COR-L47 (cell line): ENCODE results near the gene OR1I1.

Experiments used
- DNase-seq: peaks from one replicate; lab custom pipeline; 2025; lab: John Stamatoyannopoulos, UW

Gene OR1I1

GRCh38 chr19:15118789-15119494, 36.9 kb downstream of the OR1I1 start:
- no peak for DNase-seq

DNA sequence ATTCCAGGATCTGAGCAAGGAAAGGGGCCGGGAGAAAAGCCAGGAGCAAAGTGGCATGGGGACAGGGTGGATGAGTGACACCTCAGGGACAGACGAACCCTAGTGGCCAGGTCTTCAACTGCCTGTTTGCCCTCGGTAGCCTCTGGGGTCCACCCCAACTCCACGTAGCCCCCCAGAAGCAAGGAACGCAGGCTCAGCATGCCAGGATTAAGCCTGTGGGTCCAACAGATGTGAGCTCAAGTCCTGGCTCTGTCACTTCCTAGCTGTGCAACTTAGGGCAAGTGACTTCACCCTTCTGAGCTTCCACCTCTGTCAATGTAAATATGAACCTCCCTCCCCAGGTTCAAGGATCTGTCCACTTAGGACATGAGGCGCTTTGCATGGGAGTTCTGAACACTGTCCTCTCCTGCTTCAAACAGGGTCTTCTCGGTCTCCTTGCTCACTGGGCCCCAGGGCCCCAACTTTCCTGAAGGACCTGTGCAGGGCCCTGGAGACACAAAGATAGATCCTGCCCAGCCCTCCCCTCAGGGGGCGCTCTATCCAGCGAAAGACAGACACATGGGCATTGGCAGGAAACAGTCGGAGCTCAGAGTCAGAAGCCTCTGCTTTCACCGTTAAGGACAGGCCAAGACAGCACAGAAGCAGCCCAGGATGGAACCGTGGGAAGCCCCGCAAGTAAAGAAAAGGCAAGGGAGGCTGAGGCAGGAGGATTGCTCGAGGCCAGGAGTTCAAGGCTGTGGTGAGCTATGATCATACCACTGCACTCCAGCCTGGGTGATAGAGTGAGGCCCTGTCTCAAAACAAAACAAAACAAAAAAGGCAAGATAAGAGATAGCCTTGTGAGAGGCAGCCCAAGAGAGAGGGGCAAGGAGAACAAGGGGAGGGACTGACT, 38.4 kb downstream of the OR1I1 start:
- no peak for DNase-seq

DNA sequence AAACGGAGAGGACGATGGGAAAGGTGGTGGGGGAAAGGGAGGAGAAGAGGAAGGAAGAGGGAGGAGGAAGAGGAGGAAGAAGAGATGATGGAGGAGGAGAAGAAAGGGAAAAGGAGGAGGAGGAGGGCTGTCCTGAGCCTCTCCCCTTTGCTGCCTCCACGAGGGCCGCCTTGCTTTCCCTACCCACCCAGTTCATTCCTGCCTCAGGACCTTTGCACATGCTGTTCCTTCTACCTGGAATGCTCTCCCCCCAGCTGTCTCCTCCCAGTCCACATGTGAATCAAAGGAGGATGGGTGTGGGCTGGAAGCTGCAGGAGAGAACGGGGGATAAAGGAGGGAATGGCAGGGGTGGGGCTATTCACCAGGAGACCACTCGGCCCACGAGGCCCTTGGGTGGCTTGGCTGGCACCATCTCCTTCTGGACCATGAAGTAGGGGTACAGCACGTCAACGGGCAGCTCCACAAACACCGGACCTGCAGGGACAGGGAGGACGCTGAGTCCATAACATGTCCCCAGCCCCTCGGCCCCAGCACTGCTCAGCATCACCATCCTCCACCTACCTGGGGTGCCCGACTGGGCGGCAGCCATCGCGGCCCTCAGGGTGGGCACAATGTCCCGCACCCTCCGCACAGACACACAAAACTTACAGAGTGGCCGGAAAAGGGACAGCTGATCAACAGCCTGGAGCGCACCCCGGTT, 40.5 kb downstream of the OR1I1 start:
- DNase-seq = no peak

- DNase-seq = no peak
Measured at GRCh38 chr19:15123031-15123890, 41.2 kb downstream of the OR1I1 start.

GRCh38 chr19:15123900-15124299, 41.9 kb downstream of the OR1I1 start:
- DNase-seq = no peak

- no peak for DNase-seq
Measured at GRCh38 chr19:15124572-15125231, 42.7 kb downstream of the OR1I1 start.

DNA sequence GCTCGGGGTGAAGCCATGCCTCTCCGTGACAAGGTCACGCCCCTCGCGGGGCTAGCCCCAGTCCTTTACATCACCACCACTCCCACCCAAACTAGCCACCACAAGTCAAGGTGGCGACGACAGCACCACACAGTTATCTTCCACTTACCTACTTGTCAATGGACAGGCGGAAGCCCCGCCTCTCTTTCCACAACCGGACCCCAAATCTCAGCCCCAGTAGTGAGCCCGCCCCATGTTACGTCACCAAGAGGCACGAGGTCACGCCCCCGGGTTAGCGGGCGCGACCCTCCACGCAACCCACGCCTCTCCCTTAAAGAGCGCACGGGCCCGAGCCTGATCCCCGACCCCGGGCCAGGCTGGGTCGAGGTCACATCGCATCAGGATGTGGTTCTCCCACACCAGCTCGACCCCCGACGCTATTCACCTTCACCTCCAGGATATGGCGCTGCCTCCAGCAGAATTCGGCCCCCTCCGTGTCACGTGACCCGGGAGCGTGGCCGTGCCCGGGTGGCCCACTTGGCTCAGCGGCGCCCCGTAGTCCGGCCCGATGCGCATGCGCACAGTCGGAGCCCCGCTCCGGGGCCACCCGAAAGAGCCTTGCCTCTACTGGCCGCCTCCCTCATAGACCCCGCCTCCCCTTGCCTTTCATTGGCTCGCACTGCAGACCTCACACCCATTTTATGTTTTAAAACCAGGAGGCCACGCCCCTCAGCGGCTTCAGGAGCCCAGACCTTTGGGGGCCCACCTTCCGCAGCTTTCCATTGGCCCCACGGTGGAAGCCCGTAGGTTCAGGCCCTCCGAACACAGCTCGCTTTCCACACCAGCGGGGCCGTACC, 43.4 kb downstream of the OR1I1 start:
- DNase-seq = peak; percentile 96

GRCh38 chr19:15126131-15126910, 44.3 kb downstream of the OR1I1 start:
- no peak for DNase-seq

DNA sequence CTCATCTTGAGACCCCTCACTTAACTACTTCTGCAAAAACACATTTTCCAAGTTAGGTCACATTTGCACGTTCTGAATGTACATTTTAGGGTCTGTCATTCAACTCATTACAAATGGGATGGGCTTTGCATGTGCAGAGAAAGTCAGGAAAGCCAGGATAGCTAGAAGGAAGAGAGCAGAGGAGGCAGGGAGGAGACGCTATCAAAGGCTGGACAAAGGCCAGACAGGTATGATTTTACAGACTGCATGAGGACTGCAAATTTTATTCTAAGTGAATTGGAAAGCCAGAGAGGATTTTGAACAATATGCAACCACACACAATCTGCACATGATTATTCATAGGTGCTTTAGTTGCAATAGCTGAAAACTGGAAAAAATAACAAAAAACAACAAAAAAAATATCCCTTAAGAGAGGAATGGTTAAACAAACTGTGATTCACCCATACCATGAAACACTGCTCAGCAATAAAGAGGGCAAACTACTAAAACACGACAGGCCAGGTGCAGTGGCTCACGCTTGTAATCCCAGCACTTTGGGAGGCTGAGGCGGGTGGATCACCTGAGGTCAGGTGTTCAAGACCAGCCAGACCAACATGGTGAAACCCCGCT, 46.3 kb downstream of the OR1I1 start:
- DNase-seq = no peak

DNA sequence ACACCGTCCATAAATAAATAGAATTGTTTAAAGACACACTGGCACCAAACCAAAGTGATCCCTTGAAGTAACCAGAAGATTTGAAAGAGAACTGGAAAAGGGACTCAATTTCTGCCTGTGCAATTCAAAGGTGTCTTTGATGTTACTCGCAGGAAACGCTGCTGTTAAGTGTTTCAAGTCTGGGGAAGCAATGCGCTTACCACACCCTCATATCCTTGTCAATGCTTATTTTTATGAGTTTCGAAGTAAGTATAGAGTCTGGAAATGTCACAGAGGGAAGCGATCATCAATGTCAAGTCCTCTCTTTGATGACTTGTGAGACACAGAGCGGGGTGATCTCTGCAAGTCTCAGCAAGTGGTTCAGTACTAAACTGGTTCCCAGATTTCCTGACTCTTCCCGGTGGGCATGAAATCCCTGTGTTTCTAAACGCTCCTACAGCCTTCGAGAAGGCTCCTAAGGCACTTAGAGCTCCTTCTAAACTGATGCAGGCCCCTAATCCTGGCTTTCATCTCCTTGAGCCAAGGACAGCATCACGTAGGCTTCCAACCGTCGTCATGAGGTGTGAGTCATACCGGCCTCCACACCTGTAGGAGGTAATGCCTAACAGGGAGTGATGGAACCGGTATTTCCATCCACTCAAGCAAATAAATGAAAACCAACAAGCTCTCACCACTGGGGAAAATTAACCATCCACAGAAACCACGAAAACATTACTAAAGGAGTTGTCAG, 48.0 kb downstream of the OR1I1 start:
- DNase-seq = no peak

DNA sequence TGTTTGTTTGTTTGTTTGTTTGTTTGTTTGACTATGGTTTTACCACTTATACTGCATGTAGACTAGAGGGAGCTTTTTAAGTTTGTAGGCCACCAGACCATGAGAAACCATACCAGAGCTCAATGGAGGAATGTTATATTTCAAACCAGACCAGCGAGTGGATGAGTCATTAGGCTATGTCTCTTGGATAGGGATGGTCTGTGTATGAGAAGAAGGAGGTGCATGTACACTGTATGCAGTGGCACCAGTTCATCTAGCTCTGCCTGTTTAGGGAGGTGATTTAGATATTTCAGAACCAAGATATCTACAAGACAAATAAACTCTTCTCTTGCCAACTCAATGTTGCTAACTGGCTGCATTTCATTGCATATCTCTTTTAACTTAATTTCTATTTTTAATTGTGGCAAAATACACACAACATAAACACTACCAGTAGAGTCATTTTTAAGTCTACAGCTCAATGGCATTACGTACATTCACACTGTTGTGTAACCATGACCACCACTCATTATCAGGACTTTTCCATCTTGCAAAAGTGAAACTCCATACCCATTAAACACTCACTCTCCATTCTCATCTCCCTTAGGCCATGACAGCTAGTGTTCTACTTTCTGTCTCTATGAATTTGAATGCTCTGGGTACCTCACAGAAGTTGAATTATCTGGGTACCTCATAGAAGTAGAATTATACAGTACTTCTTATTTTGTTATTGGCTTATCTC, 54.4 kb downstream of the OR1I1 start:
- DNase-seq = no peak

- no peak for DNase-seq
Measured at GRCh38 chr19:15137777-15138176, 55.8 kb downstream of the OR1I1 start.

DNA sequence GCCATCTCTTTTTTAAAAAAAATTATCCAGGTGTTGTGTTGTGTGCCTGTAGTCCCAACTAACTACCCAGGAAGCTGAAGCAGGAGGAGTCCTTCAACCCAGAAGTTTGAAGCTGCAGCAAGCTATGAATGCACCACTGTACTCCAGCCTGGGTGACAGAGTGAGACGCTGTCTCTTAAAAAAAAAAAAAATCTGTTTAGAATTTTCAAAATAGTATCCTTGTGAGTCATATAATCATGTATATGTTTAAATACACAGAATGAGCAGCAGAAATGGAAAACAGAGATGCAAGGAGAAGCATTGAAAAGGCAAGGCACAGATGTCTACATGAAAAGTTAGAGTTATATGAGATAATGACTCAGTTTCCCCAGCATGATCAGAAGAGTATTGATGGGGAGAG, 56.4 kb downstream of the OR1I1 start:
- DNase-seq = no peak

DNA sequence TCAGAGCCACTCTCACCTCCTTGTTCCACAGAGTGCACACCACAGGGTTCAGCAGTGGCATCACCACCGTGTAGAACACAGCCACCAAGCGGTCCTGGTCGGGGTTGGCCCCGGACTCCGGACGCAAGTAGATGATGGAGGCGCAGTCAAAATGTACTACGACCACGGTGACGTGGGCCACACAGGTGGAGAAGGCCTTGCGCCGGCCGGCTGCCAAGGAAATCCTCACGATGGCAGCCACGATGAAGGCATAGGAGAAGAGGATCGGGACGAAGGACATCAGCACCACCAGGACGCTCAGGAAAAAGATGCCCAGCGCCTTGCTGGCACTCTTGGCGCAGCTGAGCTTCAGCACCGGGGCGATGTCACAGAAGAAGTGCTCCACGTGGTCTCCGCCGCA, 59.1 kb downstream of the OR1I1 start:
- DNase-seq = no peak

- no peak for DNase-seq
Measured at GRCh38 chr19:15142313-15142712, 60.3 kb downstream of the OR1I1 start.
